DMS153 treated with DMSO at 0.1 percent for 48 hours (cell line): ENCODE data around the gene GPR142.

Source experiments
- DNase-seq: peaks from one replicate; lab custom pipeline; 2025; ENCODE audit not compliant: unreplicated experiment; lab: John Stamatoyannopoulos, UW

Gene GPR142

GRCh38 chr17:74343526-74344284 lies 23.6 kb upstream of the GPR142 start:
- DNase-seq = no peak

GRCh38 chr17:74344658-74345057 lies 22.6 kb upstream of the GPR142 start:
- DNase-seq = no peak

DNA sequence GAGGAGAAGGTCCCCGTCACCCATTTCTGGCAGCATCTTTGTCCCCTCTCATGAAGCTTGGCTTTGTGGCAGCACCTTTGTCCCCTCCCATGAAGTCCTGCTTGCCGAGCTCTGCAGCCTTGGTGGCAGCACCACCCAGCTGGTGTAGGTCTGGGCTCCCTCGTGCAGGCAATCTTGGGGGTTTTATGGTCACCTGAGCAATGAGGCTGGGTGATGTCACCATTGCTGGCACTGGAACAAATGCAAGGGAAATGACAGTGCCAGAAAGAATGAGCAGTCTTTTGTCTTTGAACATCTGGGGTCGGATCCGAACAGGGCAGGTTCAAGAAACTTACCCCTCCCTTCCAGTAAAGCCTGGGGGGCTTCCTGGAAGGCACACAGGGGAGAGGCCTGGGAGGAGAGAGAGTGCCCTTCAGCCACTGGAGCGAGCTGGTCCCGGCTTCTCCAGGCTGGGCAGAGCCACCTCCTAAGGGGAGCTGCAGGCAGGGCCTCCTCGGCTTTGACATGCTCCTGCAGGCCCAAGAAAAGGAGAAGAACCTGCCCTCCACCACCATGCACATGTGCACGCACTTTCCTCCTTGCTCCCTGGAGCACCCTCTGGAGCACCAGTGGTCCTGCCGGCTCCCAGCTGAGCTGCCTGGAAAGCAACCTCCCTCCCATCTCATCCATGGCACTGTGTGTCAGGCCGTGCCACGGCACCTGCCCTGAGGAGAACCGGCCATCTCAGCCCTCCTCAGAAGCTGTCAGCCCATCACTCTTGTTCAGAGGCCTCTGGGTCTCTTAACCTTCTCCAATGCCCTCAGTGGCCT lies 21.7 kb upstream of the GPR142 start:
- no peak for DNase-seq

DNA sequence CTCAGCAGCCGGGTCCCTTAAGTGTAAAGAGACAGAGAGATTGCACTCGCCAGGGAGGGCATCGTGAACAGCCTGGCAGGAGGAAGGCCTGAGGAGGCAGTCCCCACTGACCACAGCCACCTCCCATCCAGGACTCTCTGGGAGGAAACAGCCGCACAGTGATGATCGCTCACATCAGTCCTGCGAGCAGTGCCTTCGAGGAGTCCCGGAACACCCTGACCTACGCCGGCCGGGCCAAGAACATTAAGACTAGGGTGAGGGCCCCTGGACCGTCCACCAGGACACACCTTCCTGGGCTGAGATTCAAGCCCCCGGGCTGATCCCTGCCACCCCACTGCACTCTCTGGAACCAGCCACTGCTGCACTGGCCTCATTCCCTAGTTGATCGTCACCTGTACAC lies 19.7 kb upstream of the GPR142 start:
- no peak for DNase-seq

- no peak for DNase-seq
Observed at GRCh38 chr17:74349120-74349519, 18.2 kb upstream of the GPR142 start.

DNA sequence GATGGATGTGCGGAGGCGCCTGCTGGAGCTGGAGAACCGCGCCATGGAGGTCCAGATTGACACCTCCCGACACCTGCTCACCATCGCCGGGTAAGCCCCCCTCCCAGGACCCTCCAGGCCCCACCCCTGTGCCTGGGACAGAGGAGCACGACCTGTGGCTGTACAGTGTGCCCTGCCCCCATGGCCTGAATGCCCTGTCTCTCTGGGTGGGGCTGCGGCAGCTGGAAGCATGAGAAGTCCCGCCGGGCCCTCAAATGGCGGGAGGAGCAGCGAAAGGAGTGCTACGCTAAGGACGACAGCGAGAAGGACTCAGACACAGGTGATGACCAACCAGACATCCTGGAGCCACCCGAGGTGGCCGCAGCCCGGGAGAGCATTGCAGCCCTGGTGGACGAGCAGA lies 16.8 kb upstream of the GPR142 start:
- no peak for DNase-seq

GRCh38 chr17:74351552-74352210 lies 15.6 kb upstream of the GPR142 start:
- no peak for DNase-seq

DNA sequence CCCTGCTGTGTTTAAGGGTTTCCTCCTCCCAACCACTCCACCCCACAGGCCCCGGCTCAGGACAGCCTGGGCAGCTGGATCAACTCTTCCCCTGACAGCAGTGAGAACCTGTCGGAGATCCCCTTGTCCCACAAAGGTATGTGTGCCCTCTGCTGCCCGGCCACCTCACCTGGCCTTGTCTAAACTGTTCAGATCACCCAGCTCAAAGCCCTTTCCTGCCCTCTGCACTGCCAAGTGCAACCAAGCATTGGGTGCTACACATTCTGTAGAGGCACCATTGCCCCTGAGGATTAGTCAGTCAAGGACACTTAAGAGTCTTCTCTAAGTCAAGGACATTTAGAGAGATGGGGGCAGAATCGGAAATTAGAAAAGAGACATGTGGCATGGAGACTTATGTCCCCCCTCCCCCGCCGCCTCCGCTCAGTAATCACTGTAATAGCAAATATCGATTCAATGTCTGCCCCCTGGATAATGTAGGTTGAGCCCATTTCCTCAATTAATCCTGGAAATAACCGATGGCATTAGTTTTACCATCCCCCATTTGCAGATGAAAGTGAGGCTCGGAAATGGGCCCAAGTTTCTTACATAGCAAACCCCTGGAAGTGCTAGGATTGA lies 13.8 kb upstream of the GPR142 start:
- DNase-seq = no peak

DNA sequence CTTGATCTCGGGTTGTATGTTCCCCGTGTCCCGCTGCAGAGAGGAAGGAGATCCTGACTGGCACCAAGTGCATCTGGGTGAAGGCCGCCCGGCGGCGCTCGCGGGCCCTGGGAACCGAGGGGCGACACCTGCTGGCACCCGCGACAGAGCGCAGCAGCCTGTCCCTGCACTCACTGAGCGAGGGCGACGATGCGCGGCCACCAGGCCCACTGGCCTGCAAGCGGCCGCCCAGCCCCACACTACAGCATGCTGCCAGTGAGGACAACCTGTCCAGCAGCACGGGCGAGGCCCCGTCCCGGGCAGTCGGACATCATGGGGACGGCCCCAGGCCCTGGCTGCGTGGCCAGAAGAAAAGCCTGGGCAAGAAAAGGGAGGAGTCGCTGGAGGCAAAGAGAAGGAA lies 13.2 kb upstream of the GPR142 start:
- no peak for DNase-seq

DNA sequence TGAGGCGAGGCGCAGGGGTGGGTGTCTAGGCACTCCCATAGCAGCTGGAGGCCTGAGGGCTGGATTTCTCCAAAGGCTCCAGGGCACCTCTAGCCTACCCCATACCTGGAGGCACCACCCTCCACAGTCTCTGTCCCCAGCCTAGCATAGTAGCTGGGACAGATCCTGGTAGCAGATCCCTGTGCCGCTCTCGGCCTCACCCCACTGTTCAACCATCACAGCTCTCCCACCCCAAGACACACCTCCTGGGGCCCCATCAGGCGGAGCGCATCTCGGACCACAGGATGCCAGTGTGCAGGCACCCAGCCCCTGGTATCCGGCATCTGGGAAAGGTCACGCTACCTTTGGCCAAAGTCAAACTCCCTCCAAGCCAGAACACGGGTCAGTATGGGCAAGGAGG lies 12.7 kb upstream of the GPR142 start:
- no peak for DNase-seq

DNA sequence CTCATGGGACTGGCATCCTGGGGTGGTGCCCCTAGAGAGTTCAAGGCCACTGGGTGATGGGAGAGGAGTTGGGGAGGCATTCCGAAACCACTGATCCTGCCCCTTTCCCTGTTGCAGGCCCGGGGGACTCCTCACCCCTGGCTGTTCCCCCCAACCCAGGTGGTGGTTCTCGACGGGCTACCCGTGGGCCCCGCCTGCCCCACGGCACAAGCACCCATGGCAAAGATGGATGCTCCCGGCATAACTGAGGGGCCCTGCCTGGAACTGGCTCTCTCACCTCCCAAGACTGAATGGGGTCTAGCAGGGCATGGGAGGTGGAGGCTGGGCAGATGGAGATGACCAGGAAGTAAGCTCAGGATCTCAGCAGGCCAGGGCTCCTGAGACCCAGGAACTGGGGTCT lies 12.2 kb upstream of the GPR142 start:
- DNase-seq = no peak

GRCh38 chr17:74356646-74357465 lies 10.4 kb upstream of the GPR142 start:
- DNase-seq = no peak

- DNase-seq = no peak
Observed at GRCh38 chr17:74357466-74357809, 9.9 kb upstream of the GPR142 start.

DNA sequence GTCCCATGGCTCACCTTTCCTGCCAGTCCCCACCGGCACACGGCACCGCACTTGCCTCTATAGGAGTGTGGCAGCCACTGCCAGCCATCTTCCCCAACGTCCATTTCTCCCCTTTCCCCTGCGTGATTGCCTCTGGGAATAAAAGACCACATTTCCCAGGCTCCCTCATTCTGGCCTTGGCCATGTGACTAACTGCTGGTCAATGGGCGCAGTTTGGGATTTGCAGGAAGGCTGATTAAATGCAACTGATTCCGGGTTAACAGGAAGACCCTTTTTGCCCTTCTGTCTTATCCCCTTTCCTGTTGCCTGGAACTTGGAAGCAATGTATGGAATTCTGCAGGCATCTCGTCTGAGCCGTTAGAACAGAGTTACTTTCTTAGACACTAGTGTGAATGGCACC lies 8.6 kb upstream of the GPR142 start:
- DNase-seq = no peak

GRCh38 chr17:74359916-74360315 lies 7.4 kb upstream of the GPR142 start:
- no peak for DNase-seq

- no peak for DNase-seq
Observed at GRCh38 chr17:74360899-74361229, 6.4 kb upstream of the GPR142 start.

- DNase-seq = peak; percentile 60
Observed at GRCh38 chr17:74361230-74362068, 5.9 kb upstream of the GPR142 start, which contains the start of gene BTBD17. Gene BTBD17, minus strand, starts transcription at chr17:74361868. Its CDS starts 49 bp downstream, at chr17:74361819.

- no peak for DNase-seq
Observed at GRCh38 chr17:74362069-74362405, 5.3 kb upstream of the GPR142 start.

- DNase-seq = no peak
Observed at GRCh38 chr17:74362810-74363498, 4.4 kb upstream of the GPR142 start.
